OCI-LY1 (cell line): ENCODE measurements around the gene CLEC4A.
"Not testable (repeated sequence)": the region's sequence is repeated elsewhere in the genome, so short reads cannot be mapped to it uniquely, and the experiment has no call there.

Source experiments
- H2AFZ ChIP-seq: fragments of 200-600 bp; sonication (generic), shearing (Covaris generic); 2 replicates; pipeline ENCODE4 v1.6.0; 2014; ENCODE audit warnings: antibody characterized with exemption, mild to moderate bottlenecking, low read length
- H3F3A ChIP-seq: fragments of 200-600 bp; sonication (generic), shearing (Covaris generic); 2 replicates; pipeline ENCODE4 v1.6.0; 2014; ENCODE audit warnings: mild to moderate bottlenecking, antibody characterized with exemption, low read length, moderate library complexity; ENCODE audit not compliant: insufficient read depth
- H3K27ac ChIP-seq: fragments of 200-600 bp; sonication (generic); 2 replicates; pipeline ENCODE4 v1.5.1; 2014; ENCODE audit warnings: low read length, mixed run types, mild to moderate bottlenecking, low read depth; ENCODE audit not compliant: poor library complexity, severe bottlenecking
- H3K27me3 ChIP-seq: fragments of 200-600 bp; sonication (generic); 2 replicates; pipeline ENCODE4 v1.6.0; 2014; ENCODE audit warnings: antibody characterized with exemption, mild to moderate bottlenecking, low read length, moderate library complexity; ENCODE audit not compliant: insufficient read depth
- H3K36me3 ChIP-seq: fragments of 200-600 bp; sonication (generic); 2 replicates; pipeline ENCODE4 v1.6.1; 2014; ENCODE audit warnings: mild to moderate bottlenecking, antibody characterized with exemption, low read length, moderate library complexity, mixed read lengths; ENCODE audit not compliant: insufficient read depth
- H3K4me1 ChIP-seq: fragments of 200-600 bp; sonication (generic); 2 replicates; pipeline ENCODE4 v1.5.1; 2014; ENCODE audit warnings: mild to moderate bottlenecking, low read length, moderate library complexity; ENCODE audit not compliant: insufficient read depth, severe bottlenecking
- H3K4me2 ChIP-seq: fragments of 200-600 bp; sonication (generic), shearing (Covaris generic); 2 replicates; pipeline ENCODE4 v1.6.1; 2014; ENCODE audit warnings: low read length
- H3K4me3 ChIP-seq: fragments of 200-600 bp; sonication (generic); 2 replicates; pipeline ENCODE4 v1.5.1; 2014; ENCODE audit warnings: low read length, low read depth, mild to moderate bottlenecking, mixed read lengths; ENCODE audit not compliant: poor library complexity, severe bottlenecking
- H3K79me2 ChIP-seq: fragments of 200-600 bp; shearing (Covaris generic); 2 replicates; pipeline ENCODE4 v1.6.1; 2016; ENCODE audit warnings: mixed run types, low read length, mixed read lengths; ENCODE audit not compliant: insufficient read depth
- H3K9ac ChIP-seq: fragments of 200-600 bp; sonication (generic), shearing (Covaris generic); 2 replicates; pipeline ENCODE4 v1.6.1; 2014; ENCODE audit warnings: mild to moderate bottlenecking, low read length, mixed read lengths
- H3K9me2 ChIP-seq: fragments of 200-600 bp; sonication (generic), shearing (Covaris generic); 2 replicates; pipeline ENCODE4 v1.6.1; 2014; ENCODE audit warnings: low read depth, mild to moderate bottlenecking, low read length, mixed read lengths
- H3K9me3 ChIP-seq: fragments of 200-600 bp; shearing (Covaris generic); 2 replicates; pipeline ENCODE4 v1.6.1; 2014; ENCODE audit warnings: low read length, mixed read lengths
- H4K20me1 ChIP-seq: fragments of 200-600 bp; sonication (generic), shearing (Covaris generic); 2 replicates; pipeline ENCODE4 v1.6.0; 2016; ENCODE audit warnings: mild to moderate bottlenecking, low read length; ENCODE audit not compliant: insufficient read depth
- EZH2 ChIP-seq: fragments of 200-600 bp; sonication (generic), shearing (Covaris generic); IDR thresholded peaks from 2 replicates; pipeline ENCODE4 v1.8.0; 2017; ENCODE audit warnings: borderline replicate concordance, mixed run types, mild to moderate bottlenecking, antibody characterized with exemption, low read length, moderate library complexity, mixed read lengths
- TF ChIP-seq, protein P1 (sequence below): fragments of 200-600 bp; sonication (generic), shearing (Covaris generic); IDR thresholded peaks from 2 replicates; pipeline ENCODE4 v1.5.1; 2017; ENCODE audit warnings: mild to moderate bottlenecking, antibody characterized with exemption, low read length, moderate library complexity, mixed read lengths

CLEC4A gene

DNA sequence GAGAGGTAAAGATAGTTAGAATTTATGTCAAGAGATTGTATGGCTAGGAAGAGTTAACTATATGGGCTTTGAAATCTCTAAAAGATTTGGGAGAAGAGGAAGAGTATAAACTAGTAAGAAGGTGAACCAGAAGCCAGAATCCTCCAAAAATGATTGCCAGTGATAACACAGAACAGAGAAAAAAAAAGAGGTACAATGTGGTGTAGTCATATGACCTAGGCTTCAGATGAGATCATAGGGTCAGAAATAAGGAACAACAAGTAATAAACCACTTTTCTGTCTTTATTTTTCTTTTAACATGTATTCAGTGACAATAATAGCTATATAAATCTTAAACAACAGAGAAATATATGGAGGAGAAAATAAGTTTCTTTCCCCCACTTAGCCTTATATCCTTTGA, 43.3 kb upstream of the CLEC4A start:
- H4K20me1 ChIP-seq = no peaks in the 10 kb centered on the region
- H3K9ac ChIP-seq = no peak overlapping the region
- no peaks in the 10 kb centered on the region for H3K9me2 ChIP-seq
- no peak overlapping the region for H2AFZ ChIP-seq
- no peaks in the 10 kb centered on the region for H3K27me3 ChIP-seq
- peaks cover 33% of the 10 kb centered on the region for H3K4me1 ChIP-seq
- no peak overlapping the region for H3K4me3 ChIP-seq
- peaks cover 5% of the 10 kb centered on the region; the same call in 1 of the 2 replicates for H3K36me3 ChIP-seq
- no peak for TF ChIP-seq EZH2
- TF ChIP-seq, protein P1, sequence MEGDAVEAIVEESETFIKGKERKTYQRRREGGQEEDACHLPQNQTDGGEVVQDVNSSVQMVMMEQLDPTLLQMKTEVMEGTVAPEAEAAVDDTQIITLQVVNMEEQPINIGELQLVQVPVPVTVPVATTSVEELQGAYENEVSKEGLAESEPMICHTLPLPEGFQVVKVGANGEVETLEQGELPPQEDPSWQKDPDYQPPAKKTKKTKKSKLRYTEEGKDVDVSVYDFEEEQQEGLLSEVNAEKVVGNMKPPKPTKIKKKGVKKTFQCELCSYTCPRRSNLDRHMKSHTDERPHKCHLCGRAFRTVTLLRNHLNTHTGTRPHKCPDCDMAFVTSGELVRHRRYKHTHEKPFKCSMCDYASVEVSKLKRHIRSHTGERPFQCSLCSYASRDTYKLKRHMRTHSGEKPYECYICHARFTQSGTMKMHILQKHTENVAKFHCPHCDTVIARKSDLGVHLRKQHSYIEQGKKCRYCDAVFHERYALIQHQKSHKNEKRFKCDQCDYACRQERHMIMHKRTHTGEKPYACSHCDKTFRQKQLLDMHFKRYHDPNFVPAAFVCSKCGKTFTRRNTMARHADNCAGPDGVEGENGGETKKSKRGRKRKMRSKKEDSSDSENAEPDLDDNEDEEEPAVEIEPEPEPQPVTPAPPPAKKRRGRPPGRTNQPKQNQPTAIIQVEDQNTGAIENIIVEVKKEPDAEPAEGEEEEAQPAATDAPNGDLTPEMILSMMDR = no peak
- no peaks in the 10 kb centered on the region for H3F3A ChIP-seq
- no peak overlapping the region for H3K4me2 ChIP-seq
- peaks cover 33% of the 10 kb centered on the region for H3K79me2 ChIP-seq
- H3K9me3 ChIP-seq = no peaks in the 10 kb centered on the region
- no peak overlapping the region for H3K27ac ChIP-seq

GRCh38 chr12:8081251-8081920, 42.0 kb upstream of the CLEC4A start:
- Histone ChIP-seq H3K4me1 (peaks cover 33% of the 10 kb centered on the region), H4K20me1 (no peaks in the 10 kb centered on the region), H2AFZ (peak overlapping the region; percentile 76), H3K27me3 (no peaks in the 10 kb centered on the region), H3K4me2 (peak overlapping the region; percentile 93), H3F3A (no peaks in the 10 kb centered on the region), H3K36me3 (peaks cover 12% of the 10 kb centered on the region; the same call in 1 of the 2 replicates), H3K79me2 (peaks cover 42% of the 10 kb centered on the region), H3K9me2 (no peaks in the 10 kb centered on the region), H3K4me3 (peak overlapping the region; percentile 97), H3K27ac (peak overlapping the region; percentile 89), H3K9me3 (no peaks in the 10 kb centered on the region), H3K9ac (peak overlapping the region; percentile 92)
- TF ChIP-seq, protein P1 = no peak
- no peak for TF ChIP-seq EZH2

DNA sequence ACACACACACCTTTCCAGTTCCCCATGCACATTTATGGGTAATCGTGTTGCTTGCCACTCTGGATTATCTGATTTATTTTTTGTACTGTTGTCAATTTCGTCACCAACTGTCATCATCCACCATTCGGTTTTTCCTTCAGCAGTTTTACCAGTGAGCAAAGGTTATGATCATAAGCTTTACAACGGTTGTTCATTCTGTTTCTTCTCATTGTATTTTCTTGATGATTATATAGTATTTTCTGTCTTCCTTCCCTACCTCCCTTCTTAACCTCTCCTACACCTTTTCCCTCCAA, 40.7 kb upstream of the CLEC4A start:
- peak overlapping the region; percentile 92 for H3K9ac ChIP-seq
- no peaks in the 10 kb centered on the region for H3K27me3 ChIP-seq
- peak overlapping the region; percentile 97 for H3K4me3 ChIP-seq
- peak overlapping the region; percentile 89 for H3K27ac ChIP-seq
- H3K4me2 ChIP-seq = peak overlapping the region; percentile 93
- H3K9me2 ChIP-seq = no peaks in the 10 kb centered on the region
- no peaks in the 10 kb centered on the region for H4K20me1 ChIP-seq
- H3K9me3 ChIP-seq = no peaks in the 10 kb centered on the region
- no peaks in the 10 kb centered on the region for H3F3A ChIP-seq
- peaks cover 49% of the 10 kb centered on the region for H3K79me2 ChIP-seq
- TF ChIP-seq EZH2 = no peak
- TF ChIP-seq, protein P1 = no peak
- H2AFZ ChIP-seq = no peak overlapping the region
- H3K36me3 ChIP-seq = peaks cover 13% of the 10 kb centered on the region; the same call in 1 of the 2 replicates
- H3K4me1 ChIP-seq = peaks cover 40% of the 10 kb centered on the region

DNA sequence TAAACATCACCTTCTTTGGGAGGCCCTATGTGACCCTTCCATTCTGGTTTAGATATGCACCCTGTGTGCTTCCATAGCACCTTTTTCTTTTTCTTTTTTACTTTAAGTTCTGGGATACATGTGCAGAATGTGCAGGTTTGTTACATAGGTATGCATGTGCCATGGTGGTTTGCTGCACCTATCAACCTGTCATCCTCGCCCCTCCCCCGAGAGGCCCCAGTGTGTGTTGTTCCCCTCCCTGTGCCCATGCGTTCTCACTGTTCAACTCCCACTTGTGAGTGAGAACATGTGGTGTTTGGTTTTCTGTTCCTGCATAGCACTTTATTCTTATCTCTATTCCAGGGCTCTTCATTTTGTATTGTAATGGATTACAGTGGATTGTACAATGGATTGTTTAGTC, 39.1 kb upstream of the CLEC4A start:
- H3K9ac ChIP-seq, H3K9me3 ChIP-seq, H3K9me2 ChIP-seq, H3K4me3 ChIP-seq, H3F3A ChIP-seq, H2AFZ ChIP-seq, H3K27me3 ChIP-seq, H4K20me1 ChIP-seq: not testable (repeated sequence)
- H3K4me1 ChIP-seq = peaks cover 51% of the 10 kb centered on the region
- H3K79me2 ChIP-seq = peaks cover 61% of the 10 kb centered on the region
- H3K4me2 ChIP-seq = peak overlapping the region; percentile 93; the same call in 1 of the 2 replicates
- peaks cover 19% of the 10 kb centered on the region; the same call in 1 of the 2 replicates for H3K36me3 ChIP-seq
- peak overlapping the region; percentile 16 for H3K27ac ChIP-seq
